Stimulated activated CD4-positive, alpha-beta T cell treated with anti-CD3 and anti-CD28 coated beads, Interleukin-1b, Interleukin-23, amount 100 ng/mL, for 4 hours (primary cell): Measurements from ENCODE around the gene ARID1B.
"Not testable (repeated sequence)": the region's sequence is repeated elsewhere in the genome, so short reads cannot be mapped to it uniquely, and the experiment has no call there.

Source experiments
- DNase-seq, 2 donors: peaks; one replicate each; pipeline ENCODE4 v3.0.0-alpha.2; 2020; ENCODE audit warnings: low read depth in 2 of 2

Gene ARID1B

DNA sequence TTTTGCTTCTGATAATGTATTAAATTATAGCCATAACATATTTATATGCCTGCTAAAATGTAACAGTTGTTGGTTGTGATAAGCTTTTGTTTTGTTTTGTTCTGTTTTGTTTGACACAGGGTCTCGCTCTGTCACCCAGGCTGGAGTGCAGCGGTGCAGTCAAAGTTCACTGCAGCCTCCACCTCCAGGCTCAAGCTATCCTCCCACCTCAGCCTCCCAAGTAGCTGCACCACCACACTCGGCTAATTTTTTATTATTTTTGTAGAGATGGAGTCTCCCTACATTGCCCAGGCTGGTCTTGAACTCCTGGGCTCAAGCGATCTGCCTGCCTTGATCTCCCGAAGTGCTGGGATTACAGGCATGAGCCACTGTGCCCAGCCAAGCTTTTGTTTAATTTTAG, 157.8 kb downstream of the ARID1B start:
- DNase-seq = no peak

DNA sequence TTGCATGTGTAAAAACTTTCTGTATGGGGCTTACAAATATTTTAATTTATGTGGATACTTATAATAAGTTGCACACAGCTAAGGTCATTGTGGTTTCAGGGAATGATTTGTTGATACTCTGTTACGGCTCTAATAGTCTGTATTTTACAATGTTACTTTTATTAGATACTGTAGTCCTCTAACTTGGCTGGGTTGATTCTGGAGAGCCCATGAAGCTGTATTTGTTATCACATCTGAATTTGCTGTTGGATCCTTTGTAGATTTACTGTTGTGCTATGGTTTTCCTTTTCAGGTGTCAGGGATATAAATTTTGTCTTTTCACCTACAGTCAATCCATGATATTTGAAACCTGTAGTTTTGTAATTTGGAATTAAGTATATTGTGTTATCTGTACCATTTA, 161.0 kb downstream of the ARID1B start:
- no peak for DNase-seq

DNA sequence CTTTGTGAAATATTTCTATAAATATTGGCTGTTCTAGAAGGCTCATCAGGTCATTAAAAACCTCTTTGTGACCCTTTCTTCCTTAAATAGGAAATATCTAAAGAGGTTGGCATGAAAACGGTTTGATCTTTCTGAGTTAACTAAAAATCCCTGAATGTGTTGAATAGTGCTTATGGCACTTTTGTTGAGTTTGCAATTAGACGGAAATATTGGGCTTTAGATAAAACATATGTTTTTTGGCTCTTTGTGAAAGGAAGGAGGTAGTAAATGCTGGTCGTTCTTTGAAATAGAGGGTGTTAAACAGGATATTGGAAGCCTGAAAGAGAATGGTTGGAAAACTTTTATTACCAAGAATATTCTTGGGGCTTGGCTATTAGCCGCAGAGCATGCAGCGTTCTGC, 163.0 kb downstream of the ARID1B start:
- no peak for DNase-seq

DNA sequence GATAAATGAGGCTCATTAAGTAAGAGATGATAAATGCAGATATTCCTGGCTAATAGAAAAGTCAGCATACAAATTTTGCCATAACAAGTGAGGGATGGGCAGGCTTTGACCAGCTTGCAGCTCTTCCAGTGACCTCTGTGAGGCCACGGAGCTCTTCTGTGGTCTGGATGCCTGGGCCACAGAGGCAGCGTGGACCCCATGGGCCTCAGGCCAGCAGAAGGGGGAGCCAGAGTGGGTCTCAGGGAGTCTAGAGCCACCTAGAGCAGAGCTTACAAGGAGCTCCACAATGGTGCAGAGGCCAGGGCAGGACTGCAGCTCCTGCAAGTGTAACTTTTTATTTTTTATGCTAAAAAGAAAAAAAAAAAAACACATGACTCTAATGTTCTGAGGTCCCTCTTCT, 165.1 kb downstream of the ARID1B start:
- no peak for DNase-seq

DNA sequence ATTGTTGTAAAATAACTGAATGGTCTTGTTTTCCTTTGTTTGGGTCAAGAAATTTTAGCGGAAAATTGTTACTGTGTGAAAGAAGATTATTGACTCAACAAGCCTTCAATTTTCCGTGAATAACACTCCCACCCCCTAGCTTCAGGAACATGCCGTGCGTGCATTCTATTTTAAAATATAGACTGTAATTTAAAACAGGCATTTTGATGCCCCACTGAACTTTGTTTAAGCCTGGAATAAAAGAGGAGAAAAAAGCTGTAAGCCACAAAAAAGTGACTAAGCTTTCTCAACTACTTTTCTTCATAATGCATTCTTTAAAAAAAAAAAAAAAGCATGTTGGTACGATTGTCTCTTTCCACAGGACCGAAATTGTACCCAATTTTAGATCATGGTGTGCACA, 166.0 kb downstream of the ARID1B start:
- DNase-seq = no peak

DNA sequence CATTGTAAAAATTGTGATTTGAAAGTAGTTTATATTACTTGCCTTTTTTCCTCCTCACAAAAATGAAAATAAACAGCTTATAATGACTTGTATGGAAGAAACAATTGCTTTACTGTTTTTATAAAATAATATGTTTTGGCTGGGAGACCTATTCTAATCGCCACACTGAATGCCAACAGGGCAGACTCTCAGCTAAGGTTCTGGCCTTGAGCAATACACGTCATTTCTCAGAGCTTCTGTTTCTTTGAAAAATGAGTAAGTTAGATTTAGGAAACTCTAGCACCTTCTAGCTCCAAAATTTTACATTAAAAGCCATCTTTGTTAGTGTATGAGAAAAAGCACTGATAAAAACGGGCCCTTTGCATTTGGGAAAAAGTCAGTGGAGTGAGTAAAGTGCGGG, 166.6 kb downstream of the ARID1B start:
- DNase-seq = no peak

DNA sequence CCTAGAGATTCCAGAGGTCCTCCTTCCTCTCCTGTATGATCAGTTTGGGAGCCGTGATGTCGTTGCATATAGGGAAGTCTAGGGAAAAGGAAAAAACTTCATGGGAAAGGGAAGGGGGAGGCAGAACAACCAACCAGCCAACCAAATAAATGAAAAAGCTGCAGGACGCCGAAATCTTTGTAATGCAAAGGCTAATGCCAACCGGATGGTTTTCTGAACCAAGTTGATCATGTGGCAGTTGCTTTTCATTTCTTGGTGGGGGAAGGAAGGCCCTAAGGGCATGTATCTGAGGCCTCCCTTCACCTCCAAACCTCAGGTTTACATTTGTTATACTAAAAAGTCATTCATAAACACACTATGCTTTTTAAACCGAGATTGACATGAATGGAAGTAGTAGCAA, 167.2 kb downstream of the ARID1B start:
- no peak for DNase-seq

DNA sequence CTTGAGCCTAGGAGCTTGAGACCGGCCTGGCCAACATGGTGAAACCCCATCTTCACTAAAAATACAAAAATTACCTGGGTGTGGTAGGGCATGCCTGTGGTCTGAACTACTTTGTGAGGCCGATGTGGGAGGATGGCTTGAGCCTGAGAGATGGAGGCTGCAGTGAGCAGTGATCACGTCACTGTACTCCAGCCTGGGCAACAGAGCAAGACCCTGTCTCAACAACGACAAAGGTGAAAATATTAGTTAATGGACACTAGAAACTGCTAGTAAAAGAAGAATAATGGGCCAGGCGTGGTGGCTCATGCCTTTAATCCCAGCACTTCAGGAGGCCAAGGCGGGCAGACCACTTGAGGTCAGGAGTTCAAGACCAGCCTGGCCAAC, 168.6 kb downstream of the ARID1B start:
- DNase-seq = not testable (repeated sequence)

DNA sequence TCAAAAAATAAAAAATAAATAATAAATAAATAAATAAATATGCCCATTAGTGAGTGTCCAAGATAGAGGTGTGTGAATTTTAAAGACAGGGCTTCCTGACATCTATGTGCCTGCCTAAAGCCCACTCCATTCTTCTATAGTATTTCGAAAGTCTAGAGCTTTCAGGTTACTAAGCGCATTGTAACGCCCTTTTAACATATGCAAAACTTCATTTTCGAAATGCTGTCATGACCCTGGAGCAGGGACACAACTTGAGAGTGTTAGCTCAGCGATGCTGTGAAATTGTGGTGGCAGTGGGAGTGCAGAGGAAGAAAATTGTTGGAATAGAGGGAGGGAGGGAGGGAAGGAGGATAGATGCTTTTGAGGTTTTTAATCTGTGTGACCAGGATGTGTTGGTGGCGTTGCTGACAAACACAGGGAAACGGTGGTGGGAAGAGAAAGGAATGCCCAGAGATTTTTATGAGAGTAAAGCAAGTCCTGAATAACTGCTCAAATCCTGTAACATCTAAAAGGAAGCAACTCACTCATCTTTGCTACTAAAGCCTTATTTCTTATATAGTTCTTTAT, 169.3 kb downstream of the ARID1B start:
- DNase-seq = no peak

DNA sequence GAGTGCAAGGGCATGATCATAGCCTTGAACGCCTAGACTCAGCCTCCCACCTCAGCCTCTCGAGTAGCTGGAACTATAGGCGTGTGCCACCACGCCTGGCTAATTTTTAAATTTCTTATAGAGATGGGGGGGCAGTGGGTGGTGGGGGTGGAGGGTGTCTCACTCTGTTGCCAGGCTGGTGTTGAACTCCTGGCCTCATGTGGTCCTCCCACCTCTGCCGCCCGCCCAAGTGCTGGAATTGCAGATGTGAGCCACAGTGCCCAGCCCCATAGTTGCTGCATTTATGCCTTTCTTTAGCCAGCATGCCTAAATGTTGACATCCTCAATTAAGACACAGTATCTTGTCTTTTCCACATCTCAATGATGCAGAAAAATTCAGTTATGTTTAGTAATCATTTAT, 171.1 kb downstream of the ARID1B start:
- no peak for DNase-seq

DNA sequence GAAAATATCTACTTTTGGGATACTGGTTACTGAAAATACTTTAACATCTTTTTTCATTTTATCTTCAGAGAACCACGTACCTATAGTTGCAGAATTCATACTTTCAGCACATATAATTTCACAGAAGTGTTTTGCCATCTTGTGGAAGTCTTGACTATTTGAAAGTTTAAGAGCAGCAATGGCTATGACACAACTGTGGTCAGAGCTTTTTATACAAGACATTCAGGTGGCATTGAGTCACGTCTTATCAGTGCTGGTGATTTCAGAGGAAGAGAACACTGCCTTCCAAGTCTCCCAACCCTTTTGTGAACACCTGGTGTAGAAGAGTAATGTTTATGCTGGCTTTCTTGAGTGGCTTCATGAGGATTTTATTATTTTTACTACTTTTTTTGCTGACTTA, 171.6 kb downstream of the ARID1B start:
- no peak for DNase-seq

DNA sequence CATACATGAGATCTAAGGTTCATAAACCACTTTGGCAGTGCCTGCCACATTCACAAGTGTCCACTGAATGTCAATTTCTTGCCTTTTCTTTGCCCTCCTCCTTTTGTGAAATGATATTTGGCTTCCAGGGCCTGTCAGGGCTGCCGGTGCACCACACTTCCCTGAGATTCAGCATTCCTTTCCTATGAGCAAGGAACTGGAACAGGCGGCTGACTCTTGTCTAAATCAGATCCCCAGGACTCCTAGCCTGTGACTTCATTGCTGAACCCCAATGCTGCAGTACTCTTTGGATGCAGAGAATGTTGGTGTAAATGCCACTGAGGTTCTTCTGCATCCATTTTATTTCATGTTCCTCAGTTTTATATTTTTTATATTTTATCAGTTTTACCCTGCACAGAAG, 172.2 kb downstream of the ARID1B start:
- no peak for DNase-seq

DNA sequence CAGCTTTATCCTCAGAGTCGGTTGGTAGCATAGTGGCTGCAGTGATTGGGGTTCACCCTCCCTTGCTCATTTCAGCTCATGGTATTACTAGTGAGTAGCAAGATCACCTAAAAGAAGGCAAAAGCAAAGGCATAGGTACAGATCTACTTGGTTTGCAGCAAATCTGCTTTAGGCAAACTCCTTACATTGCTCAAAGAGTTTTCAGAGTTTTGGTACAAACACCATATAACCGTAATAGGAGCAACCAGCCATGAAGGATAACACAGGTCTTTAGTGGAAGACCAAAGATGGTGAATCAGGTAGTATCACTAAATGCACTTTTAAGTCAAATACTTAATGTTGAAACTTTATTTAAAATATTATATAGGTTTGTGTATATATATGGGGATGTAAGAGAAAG, 172.9 kb downstream of the ARID1B start:
- DNase-seq = no peak

DNA sequence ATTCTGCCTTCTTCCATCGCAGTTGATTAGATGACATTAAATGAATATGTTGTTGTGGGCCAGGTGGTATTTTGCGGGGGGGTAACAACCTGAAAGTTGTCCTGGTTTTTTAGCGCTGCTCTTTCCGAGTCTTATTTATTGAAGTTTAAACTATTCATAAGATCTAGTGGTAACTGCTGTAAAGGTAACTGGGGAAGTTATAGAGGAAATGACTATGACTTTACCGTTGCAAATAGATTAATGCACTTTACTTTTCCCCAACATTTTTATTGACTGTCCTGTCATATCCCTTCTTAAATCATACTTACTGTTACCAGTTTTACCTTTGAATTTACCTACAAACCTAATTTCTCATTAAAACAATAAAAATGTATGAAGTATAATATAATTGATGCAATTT, 173.4 kb downstream of the ARID1B start:
- no peak for DNase-seq

DNA sequence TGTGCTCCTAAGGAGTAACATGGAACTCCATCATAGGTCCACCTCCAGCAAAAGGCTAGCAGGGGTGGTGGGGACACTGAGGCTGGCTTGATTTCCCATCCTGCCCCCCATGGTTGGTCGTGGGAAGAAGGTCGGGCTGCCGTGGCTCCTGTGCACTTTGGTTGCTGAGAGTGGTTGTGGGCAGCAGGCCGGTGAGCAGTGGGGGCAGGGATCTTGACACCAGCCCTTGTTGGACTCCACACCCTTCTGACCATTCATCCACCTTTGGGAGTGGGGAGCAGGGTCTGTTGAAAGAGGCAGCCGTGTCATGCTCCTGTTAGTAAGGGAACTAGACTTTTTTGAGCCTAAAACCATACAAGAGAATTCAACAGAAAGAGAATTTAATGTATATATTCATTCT, 175.2 kb downstream of the ARID1B start:
- DNase-seq = no peak

DNA sequence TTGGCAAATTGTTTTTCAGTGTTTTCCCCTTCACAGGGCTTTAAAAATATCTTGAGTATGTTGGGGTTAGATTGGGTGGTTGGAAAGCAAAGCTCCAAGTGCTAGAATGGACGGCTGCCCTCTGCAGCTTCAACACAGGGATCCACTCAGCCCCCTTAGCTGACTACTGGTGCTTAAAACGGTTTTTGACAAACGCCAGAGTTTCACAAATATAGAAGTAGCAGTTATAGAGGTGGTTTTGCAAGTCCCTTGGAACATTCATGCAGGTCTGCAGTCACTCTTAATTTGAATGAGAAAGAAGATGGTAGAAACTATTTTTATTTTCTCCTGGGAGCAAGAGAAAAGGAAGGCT, 175.9 kb downstream of the ARID1B start:
- DNase-seq = no peak

DNA sequence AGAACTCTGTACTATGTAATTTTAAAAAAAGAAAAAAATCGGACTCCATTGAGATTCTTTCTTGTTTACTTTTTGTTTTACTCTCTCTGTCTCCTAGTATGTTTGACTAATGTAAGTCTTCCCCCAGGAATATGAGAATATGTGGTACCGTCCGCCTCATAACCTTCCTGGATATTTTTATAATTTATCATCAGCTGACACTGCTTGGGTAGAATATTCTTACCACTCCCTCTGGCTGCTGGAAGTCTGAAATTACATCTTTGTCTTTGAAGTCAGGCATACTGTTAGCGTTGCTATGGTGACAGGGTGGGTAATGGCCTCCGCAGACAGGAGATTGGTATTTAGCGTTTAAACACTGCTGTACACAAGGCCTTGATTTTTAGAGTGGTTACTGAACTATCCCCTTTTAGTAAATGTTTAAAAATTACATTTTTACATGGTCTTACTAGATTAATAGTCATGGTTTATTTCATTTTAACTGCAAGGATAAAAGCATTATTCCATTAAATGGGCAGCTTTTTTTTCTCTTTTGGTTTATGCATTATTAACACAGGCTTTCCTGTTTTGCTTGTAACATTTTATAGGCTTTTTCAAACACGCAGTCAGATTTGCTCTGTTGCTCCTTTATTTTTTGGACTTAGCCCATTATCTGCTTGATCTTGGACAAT, 176.4 kb downstream of the ARID1B start:
- DNase-seq = no peak

DNA sequence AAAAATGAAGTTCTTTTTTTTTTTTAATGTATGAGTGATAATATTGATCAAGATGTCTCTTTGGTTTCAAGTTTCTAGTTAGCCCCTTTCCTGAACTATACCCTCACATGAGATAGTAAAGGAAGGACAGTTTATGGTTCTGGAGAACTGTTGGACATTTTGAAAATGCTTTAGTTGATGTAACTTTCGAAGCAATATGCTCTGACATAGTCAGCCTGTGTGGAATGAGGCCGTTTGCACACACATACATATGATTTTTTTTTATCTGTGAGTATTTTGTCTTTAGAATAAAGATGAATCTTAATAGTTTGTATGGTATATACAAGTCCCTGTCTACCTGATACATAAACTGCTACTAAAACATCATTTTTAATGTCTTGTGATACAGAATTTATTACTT, 177.0 kb downstream of the ARID1B start:
- no peak for DNase-seq

DNA sequence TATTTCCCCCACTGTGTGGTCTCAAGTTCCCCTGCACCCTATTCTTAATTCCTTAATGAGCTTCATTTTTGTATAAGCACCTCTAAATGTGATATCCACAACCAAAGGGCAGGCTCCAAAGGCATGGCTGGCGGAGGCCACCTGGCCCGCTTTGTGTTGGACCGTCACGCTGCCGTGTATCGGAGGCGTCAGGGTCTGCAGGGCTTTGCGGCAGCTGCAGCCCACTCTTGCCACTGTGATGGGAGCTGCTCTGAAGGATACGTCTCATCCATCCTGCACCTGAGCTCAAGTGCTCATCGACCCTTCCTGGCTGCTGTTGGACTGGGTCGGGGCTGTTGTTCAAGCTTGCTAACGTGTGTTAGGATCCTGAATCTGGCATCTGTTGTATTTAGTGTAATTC, 177.6 kb downstream of the ARID1B start:
- no peak for DNase-seq

DNA sequence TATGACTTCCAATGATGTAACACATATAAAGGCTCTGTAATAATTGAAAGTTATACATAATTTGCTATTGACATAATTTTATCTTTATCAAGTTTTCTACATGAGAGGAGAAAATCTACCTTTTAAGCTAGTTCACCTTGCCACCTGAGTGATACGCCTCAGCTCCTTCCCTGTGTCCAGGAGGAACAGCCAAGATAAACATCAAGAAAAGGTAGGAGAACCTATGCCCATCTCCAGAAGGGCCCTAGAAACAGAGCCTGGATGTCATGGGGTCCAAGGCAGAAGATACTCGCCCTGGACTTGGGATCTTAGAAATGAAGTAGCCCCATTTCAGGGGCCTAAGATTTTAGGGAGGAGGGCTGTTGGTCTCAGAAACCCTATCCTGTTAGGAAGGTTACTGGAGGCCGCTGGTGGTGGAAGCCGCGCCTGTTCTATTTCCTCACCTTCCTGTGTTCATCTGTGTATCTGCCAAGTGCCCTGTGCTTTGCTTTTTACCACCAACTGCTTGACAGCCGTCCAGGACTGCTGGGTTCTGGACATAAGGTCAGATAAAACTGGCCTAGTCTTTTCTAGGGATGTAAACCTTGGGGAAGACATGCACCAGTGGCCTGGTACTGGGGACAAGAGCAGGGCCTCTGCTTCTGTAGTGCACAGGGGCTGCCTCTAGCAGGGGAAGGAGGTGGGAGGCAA, 178.5 kb downstream of the ARID1B start:
- no peak for DNase-seq

DNA sequence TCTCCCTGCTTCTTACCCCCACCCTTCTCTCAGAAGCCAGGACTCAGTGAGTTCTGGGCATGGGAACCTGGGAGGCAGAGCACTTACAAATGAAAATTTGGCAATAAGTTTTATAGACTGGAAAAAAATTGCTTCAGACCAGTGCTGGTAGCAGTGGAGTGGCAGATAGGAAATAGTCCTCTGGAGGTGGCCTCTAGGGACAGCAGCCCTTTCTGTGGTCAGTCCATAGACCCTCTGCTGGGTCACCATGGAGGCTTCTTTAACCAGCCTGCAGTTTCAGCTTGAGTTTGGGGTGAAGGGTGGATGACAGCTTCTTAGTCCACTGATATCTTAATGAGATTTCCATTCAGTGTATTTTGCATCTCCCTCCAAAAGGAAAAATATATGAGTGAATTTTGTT, 179.1 kb downstream of the ARID1B start:
- no peak for DNase-seq

DNA sequence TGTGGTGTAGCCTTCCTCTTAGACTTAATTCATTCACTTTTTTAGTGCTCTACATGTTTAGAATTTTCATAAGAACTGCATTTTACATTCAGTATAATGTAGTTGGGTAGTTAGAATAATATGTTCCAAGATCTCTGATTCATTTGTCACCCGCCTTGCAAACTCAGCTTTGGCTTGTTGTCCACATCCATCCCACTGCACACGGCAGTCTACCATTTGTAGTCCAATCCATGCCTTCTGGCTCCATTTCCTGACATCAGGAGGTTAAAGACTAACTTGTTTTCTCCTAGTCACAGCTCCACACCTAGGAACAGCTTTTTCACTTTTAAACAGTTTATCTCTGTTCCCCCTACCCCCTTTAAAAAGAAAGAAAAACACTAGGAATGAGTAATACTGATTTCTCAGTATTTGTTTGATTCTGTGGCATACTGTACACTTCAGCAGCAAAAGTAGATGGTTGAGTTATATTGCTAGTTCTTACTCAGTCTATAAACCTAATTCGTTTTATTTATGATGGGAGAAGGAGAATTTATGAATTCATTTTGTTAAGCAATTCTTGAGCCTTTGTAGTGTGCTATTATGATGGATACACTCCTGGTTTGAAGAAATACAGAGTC, 180.9 kb downstream of the ARID1B start:
- DNase-seq = no peak

DNA sequence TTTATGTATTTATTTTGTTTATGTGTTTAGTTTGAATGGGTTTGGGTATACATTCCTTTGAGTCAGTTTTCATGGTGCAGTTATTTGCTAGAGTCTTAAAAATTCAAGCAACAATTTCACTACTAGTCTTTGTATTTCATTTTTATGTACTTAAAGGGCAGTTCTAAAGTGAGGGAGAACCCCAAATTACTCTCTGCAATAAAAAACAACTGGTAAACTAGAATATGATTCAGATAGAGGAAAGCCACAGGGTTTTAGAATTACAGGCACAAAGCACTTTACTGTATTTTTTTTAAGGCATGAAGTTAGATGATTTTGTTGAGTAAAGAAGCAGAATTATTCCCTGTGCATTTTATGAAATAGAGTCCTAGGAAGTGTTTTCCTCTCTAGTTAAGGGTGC, 183.3 kb downstream of the ARID1B start:
- no peak for DNase-seq
